Chondrocyte (in vitro differentiated cells): ENCODE data around the gene ELF1. TPM values are rescaled to one million over a fixed set of nuclear protein-coding genes. Genes with fewer than 3 reads are reported as not detected.

Experiments
- DNase-seq: peaks from one replicate; pipeline ENCODE4 v3.0.0; 2021; ENCODE audit warnings: mixed read lengths, low spot score
- H3K27ac Mint-ChIP-seq: one replicate; pipeline ENCODE4 v1.8.0; 2021; ENCODE audit warnings: mild to moderate bottlenecking, moderate library complexity, mixed read lengths; ENCODE audit not compliant: unreplicated experiment
- H3K27me3 Mint-ChIP-seq: 2 replicates; pipeline ENCODE4 v1.8.0; 2021; ENCODE audit warnings: low read depth, mixed read lengths
- H3K36me3 Mint-ChIP-seq: 2 replicates; pipeline ENCODE4 v1.8.0; 2021; ENCODE audit warnings: low read depth, mixed read lengths
- H3K4me1 Mint-ChIP-seq: 2 replicates; pipeline ENCODE4 v1.8.0; 2021; ENCODE audit warnings: low read depth, mild to moderate bottlenecking, mixed read lengths
- H3K4me3 Mint-ChIP-seq: one replicate; pipeline ENCODE4 v1.8.0; 2021; ENCODE audit warnings: mild to moderate bottlenecking, moderate library complexity, mixed read lengths; ENCODE audit not compliant: unreplicated experiment
- H3K9me3 Mint-ChIP-seq: 2 replicates; pipeline ENCODE4 v1.8.0; 2021; ENCODE audit warnings: low read depth, mixed read lengths
- total RNA-seq: library from RNA; stranded (reverse); gene quantifications from 3 replicates; pipeline ENCODE4 v1.2.1, GENCODE V29; 2021
- TF ChIP-seq, protein P1 (sequence below): fragments of 200-600 bp; sonication (generic); IDR thresholded peaks from 2 replicates; pipeline ENCODE4 v1.5.0; 2021; ENCODE audit warnings: antibody characterized with exemption, mild to moderate bottlenecking, moderate library complexity

Gene ELF1
- total RNA-seq, 1 donor from 2014 or later = 45.8 TPM

- TF ChIP-seq, protein P1, sequence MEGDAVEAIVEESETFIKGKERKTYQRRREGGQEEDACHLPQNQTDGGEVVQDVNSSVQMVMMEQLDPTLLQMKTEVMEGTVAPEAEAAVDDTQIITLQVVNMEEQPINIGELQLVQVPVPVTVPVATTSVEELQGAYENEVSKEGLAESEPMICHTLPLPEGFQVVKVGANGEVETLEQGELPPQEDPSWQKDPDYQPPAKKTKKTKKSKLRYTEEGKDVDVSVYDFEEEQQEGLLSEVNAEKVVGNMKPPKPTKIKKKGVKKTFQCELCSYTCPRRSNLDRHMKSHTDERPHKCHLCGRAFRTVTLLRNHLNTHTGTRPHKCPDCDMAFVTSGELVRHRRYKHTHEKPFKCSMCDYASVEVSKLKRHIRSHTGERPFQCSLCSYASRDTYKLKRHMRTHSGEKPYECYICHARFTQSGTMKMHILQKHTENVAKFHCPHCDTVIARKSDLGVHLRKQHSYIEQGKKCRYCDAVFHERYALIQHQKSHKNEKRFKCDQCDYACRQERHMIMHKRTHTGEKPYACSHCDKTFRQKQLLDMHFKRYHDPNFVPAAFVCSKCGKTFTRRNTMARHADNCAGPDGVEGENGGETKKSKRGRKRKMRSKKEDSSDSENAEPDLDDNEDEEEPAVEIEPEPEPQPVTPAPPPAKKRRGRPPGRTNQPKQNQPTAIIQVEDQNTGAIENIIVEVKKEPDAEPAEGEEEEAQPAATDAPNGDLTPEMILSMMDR = no peak
- Mint-ChIP-seq H3K4me3 (no peak overlapping the region), H3K27me3 (no peaks in the 10 kb centered on the region), H3K9me3 (no peaks in the 10 kb centered on the region), H3K36me3 (no peaks in the 10 kb centered on the region), H3K27ac (no peak overlapping the region), H3K4me1 (peaks cover 20% of the 10 kb centered on the region)
- DNase-seq = no peak
Observed at GRCh38 chr13:41011382-41011956, 7.6 kb downstream of the ELF1 start.

DNA sequence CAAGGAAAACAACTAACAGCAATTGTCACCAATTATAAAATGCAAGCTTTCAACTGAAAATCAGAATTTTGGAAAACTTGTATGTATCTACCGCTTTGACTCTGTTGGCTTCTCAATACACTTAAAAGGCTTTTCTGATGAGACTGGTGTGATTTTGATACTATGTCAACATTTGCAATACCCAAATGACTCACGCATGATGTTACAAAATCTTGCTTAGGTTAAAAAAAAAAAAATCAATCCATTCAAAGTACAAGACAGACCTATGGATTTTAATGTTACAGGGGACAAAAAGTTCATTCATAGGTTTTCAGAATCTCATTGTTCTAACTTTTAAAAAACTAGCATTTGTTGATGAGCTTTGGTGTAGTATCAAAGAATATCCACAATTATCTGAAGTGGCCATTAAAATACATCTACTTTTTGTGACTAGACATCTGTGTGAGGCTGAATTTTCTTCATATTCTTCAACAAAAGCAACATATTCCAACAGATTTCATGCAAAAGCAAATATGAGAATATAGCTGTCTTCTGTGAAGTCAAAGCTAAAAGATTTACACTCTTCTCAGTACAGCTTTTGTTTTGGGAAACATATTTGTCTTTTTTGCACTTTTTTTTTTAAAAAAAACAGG is 10.7 kb downstream of the ELF1 start:
- H3K4me1 Mint-ChIP-seq = peaks cover 32% of the 10 kb centered on the region
- no peaks in the 10 kb centered on the region for H3K27me3 Mint-ChIP-seq
- TF ChIP-seq, protein P1 = no peak
- no peaks in the 10 kb centered on the region for H3K36me3 Mint-ChIP-seq
- no peak for DNase-seq
- peak overlapping the region; percentile 50 for H3K27ac Mint-ChIP-seq
- H3K4me3 Mint-ChIP-seq = no peak overlapping the region
- H3K9me3 Mint-ChIP-seq = no peaks in the 10 kb centered on the region

DNA sequence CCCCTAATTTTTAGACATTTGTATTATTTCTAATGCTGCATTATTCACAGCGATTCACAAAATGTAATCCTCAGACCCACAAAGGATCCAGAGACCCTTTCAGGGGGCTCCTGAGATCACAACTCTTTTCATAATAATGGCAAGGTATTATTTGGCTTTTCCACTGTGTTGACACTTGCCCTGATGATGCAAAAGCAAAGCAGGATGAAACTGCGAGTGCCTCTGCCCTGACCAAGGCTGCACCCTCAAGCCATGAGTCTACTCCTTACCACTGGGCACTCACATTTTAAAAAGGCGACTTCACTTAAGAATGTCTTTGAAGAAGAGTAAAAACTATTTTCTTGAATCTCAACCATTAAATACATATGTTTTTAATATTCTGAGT is 11.4 kb downstream of the ELF1 start:
- Mint-ChIP-seq H3K27ac (peak overlapping the region; percentile 2), H3K27me3 (no peaks in the 10 kb centered on the region), H3K4me3 (no peak overlapping the region), H3K4me1 (peaks cover 32% of the 10 kb centered on the region), H3K9me3 (no peaks in the 10 kb centered on the region), H3K36me3 (no peaks in the 10 kb centered on the region)
- TF ChIP-seq, protein P1 = no peak
- DNase-seq = no peak

GRCh38 chr13:41006978-41007743 is 12.0 kb downstream of the ELF1 start:
- no peak for DNase-seq
- H3K4me3 Mint-ChIP-seq = no peak overlapping the region
- H3K27ac Mint-ChIP-seq = peak overlapping the region; percentile 2
- TF ChIP-seq, protein P1 = no peak
- no peaks in the 10 kb centered on the region for H3K9me3 Mint-ChIP-seq
- no peaks in the 10 kb centered on the region for H3K36me3 Mint-ChIP-seq
- H3K27me3 Mint-ChIP-seq = no peaks in the 10 kb centered on the region
- H3K4me1 Mint-ChIP-seq = peaks cover 32% of the 10 kb centered on the region

DNA sequence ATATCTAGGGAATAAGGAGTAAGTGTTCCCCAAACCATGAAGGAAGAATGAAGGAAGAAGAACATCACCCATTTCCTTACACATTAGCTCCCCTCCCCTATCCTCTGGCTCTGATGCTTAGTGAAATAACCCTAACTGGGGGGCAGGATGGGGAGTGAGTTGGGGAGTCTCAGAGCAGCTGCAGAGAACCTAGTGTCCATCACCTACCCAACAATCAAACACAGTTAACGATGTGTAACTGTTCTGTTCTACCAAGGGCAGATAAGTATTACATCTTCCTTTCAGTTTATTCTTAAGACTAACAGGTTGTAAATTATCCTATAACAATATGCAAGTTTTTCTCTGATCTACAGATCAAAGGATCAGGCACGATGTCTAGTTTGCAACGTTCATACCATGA is 12.8 kb downstream of the ELF1 start:
- no peak for DNase-seq
- H3K27me3 Mint-ChIP-seq = no peaks in the 10 kb centered on the region
- peak overlapping the region; percentile 71 for H3K27ac Mint-ChIP-seq
- peaks cover 32% of the 10 kb centered on the region for H3K4me1 Mint-ChIP-seq
- TF ChIP-seq, protein P1 = no peak
- no peaks in the 10 kb centered on the region for H3K9me3 Mint-ChIP-seq
- no peaks in the 10 kb centered on the region for H3K36me3 Mint-ChIP-seq
- no peak overlapping the region for H3K4me3 Mint-ChIP-seq
